ENCODE measurements around the gene TMEM97. TPM values are rescaled to one million over a fixed set of nuclear protein-coding genes. Genes with fewer than 3 reads are reported as not detected.
A peak's percentile ranks its signal among the peaks of the same experiment; 100 is the strongest.

Gene TMEM97
- total RNA-seq, 1 donor from 2014 or later: 2.5 TPM

- H3K27ac ChIP-seq: no peak overlapping the region
- peaks cover 0 to 90% of the 10 kb centered on the region in 2 donors for H3K36me3 ChIP-seq
- H3K4me3 ChIP-seq: no peak overlapping the region
- H3K9me3 ChIP-seq: no peaks in the 10 kb centered on the region
- no peak for TF ChIP-seq POLR2A (IDR thresholded peaks at IDR 0.05)
- no peak for TF ChIP-seq POLR2AphosphoS5 (IDR thresholded peaks at IDR 0.05; ENCODE audit: insufficient read depth in 1 of 2, low read depth in 1 of 2)
- TF ChIP-seq CTCF (IDR thresholded peaks at IDR 0.05): no peak
- DNase-seq (ENCODE audit: extremely low spot score in 2 of 2): no peak
- H3K4me1 ChIP-seq: peaks cover 7% of the 10 kb centered on the region
- intact Hi-C loops (cut with DNase I): no loop called here
- no peaks in the 10 kb centered on the region for H3K27me3 ChIP-seq
These were observed 28.4 kb downstream of the TMEM97 start for GRCh38 chr17:28347261-28347891.

GRCh38 chr17:28348979-28349378 lies 30.0 kb downstream of the TMEM97 start:
- Histone ChIP-seq H3K4me1 (peaks cover 7% of the 10 kb centered on the region), H3K27ac (no peak overlapping the region), H3K27me3 (no peaks in the 10 kb centered on the region), H3K9me3 (no peaks in the 10 kb centered on the region), H3K36me3 (peaks cover 0 to 89% of the 10 kb centered on the region in 2 donors), H3K4me3 (no peak overlapping the region)
- no peak for DNase-seq (ENCODE audit: extremely low spot score in 2 of 2)
- no peak for TF ChIP-seq CTCF (IDR thresholded peaks at IDR 0.05)
- TF ChIP-seq POLR2AphosphoS5 (IDR thresholded peaks at IDR 0.05; ENCODE audit: insufficient read depth in 1 of 2, low read depth in 1 of 2): no peak
- no peak for TF ChIP-seq POLR2A (IDR thresholded peaks at IDR 0.05)
- intact Hi-C loops (cut with DNase I): no loop called here

- Histone ChIP-seq H3K4me1 (peaks cover 7% of the 10 kb centered on the region), H3K4me3 (no peak overlapping the region), H3K9me3 (no peaks in the 10 kb centered on the region), H3K27ac (no peak overlapping the region), H3K27me3 (no peaks in the 10 kb centered on the region), H3K36me3 (peaks cover 0 to 86% of the 10 kb centered on the region in 2 donors)
- intact Hi-C loops (cut with DNase I): no loop called here
- TF ChIP-seq CTCF (IDR thresholded peaks at IDR 0.05) (no peak), POLR2A (IDR thresholded peaks at IDR 0.05) (no peak), POLR2AphosphoS5 (IDR thresholded peaks at IDR 0.05; ENCODE audit: insufficient read depth in 1 of 2, low read depth in 1 of 2) (no peak)
- no peak for DNase-seq (ENCODE audit: extremely low spot score in 2 of 2)
These were observed 31.3 kb downstream of the TMEM97 start for GRCh38 chr17:28350271-28350670.

GRCh38 chr17:28357061-28357900 lies 38.3 kb downstream of the TMEM97 start, which contains the start of gene POLDIP2:
Gene POLDIP2 (minus strand): TSS chr17:28357527. CDS start chr17:28357448, 79 bp downstream.
- peak within 1 kb of the TSS; percentile 90 to 96 for H3K4me3 ChIP-seq
- H3K9me3 ChIP-seq: no peaks in the 10 kb centered on the region
- H3K27me3 ChIP-seq: no peaks in the 10 kb centered on the region
- intact Hi-C loops (cut with DNase I): no loop called here
- H3K36me3 ChIP-seq: peaks cover 0 to 51% of the 10 kb centered on the region in 2 donors
- peak within 1 kb of the TSS; percentile 87 for H3K27ac ChIP-seq
- H3K4me1 ChIP-seq: peaks cover 27% of the 10 kb centered on the region
- TF ChIP-seq CTCF (IDR thresholded peaks at IDR 0.05) (no peak), POLR2AphosphoS5 (IDR thresholded peaks at IDR 0.05; ENCODE audit: insufficient read depth in 1 of 2, low read depth in 1 of 2) (peak; percentile 90 to 99), POLR2A (IDR thresholded peaks at IDR 0.05) (peak in 1 of 2 donors; percentile 67)
- DNase-seq (ENCODE audit: extremely low spot score in 2 of 2): peak in 1 of 2 donors; percentile 95

- H3K4me3 ChIP-seq: peak overlapping the region; percentile 90 to 96
- no peaks in the 10 kb centered on the region for H3K9me3 ChIP-seq
- no peak for DNase-seq (ENCODE audit: extremely low spot score in 2 of 2)
- H3K27ac ChIP-seq: peak overlapping the region; percentile 87
- H3K27me3 ChIP-seq: no peaks in the 10 kb centered on the region
- H3K36me3 ChIP-seq: peaks cover 0 to 48% of the 10 kb centered on the region in 2 donors
- intact Hi-C loops (cut with DNase I): no loop called here
- peaks cover 27% of the 10 kb centered on the region for H3K4me1 ChIP-seq
- TF ChIP-seq POLR2A (IDR thresholded peaks at IDR 0.05) (no peak), POLR2AphosphoS5 (IDR thresholded peaks at IDR 0.05; ENCODE audit: insufficient read depth in 1 of 2, low read depth in 1 of 2) (no peak), CTCF (IDR thresholded peaks at IDR 0.05) (no peak)
These were observed 38.8 kb downstream of the TMEM97 start for GRCh38 chr17:28357901-28358197.
